GM04503 (cell line): ENCODE measurements around the gene IRX5.

Experiments used
- DNase-seq: peaks from one replicate; pipeline ENCODE4 v3.0.0-alpha.2; 2012; ENCODE audit warnings: low read depth

The IRX5 gene

GRCh38 chr16:54930005-54930868, at the start of gene IRX5:
TSS of gene IRX5 (plus strand) at chr16:54930865. CDS start at chr16:54931199, 334 bp downstream.
- peak; percentile 85 for DNase-seq

- no peak for DNase-seq
These were observed 48.1 kb upstream of the IRX5 start for GRCh38 chr16:54882556-54882955.

GRCh38 chr16:54883358-54883757, 47.3 kb upstream of the IRX5 start:
- no peak for DNase-seq

DNA sequence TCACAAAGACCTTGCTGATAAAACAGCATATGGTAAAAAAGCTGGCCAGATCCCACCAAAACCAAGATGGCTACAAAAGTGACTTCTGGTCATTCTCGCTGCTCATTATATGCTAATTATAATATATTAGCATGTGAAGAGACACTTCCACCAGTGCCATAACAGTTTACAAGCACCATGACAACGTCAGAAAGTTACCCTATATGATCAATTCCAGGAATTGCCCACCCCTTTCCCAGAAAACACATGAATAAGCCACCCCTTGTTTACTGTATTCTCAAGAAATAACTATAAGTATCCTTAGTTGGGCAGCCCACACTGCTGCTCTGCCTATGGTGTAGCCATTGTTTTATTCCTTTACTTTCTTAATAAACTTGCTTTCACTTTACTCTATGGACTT, 44.6 kb upstream of the IRX5 start:
- no peak for DNase-seq

DNA sequence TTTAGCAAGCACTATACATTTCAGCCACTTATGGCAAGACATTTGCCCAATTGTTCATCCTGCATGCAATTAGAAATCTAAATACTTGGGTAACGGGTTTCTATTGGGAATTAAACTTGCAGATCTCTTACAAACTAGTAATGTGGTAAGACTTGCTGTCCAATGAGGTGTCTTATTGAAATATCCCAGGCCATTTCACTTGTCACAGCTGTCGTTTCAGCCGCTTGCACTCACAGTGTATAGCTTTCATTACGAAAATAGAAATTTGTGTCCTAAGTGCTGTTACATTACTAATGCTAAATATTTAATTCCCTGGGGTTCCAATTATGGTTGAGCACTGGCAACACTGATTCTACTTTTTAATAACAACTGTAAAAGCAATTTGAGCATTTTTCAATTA, 40.3 kb upstream of the IRX5 start:
- DNase-seq = no peak

DNA sequence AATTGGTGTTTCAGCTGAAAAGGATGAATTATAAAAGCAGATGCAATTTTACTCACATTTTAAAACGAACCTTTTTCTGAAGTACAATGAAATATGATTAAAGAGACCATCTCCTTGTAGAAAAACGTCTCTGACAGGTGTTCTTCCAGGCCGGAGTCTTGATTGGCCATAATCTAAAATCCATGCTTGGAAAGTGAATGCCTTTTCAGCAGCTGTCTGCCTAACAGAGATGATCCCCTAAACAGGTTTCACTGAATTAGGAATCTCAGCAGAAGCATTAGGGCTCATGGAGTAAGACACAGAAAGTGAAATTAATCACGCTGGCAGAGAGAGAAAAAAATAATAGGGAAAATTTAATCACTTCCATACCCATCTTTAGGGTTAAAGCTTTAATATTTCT, 39.3 kb upstream of the IRX5 start:
- no peak for DNase-seq

- DNase-seq = no peak
These were observed 37.7 kb upstream of the IRX5 start for GRCh38 chr16:54892981-54893380.

DNA sequence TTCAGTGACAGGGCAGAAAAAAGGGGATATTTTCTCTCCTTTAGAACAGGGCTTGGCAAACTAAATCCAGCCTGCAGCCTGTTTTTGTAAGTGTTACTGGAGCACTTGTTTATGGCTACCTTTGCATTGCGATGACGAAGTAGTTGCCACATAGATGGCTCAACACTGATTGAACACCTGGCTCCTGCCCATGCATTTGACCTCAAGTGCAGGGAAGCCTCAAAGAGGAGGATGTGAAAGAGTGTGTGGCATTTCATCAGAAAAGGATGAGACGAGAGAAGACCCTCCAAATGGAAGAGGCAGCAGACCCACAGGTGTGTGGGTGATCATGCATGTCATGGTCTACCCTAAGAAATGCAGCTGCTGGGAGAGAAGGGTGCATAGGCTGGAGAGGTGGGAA, 32.7 kb upstream of the IRX5 start:
- no peak for DNase-seq

DNA sequence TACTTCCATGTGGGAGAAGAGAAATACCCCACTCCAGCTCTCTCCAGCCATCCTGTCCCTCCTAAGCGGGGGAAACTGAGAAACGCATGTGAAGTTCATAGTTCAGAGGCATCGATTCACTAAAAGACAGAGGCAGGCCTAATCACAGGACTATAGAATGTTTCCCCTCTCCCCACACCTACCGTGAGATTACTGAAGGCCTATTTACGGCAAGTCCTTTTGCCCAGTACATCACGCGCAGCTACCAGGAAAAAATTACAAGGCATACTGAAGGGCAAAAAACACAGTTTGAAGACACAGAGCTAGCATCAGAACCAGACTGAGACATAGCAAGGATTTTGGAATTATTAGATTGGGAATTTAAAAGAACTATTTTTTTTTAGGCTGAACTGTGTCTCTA, 29.1 kb upstream of the IRX5 start:
- no peak for DNase-seq

DNA sequence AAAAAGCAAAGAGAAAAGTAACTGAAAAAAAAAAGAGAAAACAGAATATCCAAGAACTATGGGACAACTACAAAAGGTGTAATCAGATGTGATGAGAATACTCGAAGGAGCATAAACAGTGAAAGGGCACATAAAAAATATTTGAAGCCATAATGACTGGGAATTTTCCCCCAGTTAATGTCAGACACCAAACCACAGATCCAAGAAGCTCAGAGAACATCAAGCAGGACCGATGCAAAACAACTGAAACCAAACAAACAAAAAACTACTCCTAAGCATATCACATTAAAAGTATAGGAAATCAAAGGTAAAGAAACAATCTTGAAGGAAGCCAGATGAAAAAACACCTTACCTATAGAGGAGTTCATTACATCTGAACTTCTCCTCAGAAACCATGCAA, 27.6 kb upstream of the IRX5 start:
- no peak for DNase-seq

GRCh38 chr16:54911079-54911478, 19.6 kb upstream of the IRX5 start:
- DNase-seq = no peak

GRCh38 chr16:54912720-54913119, 17.9 kb upstream of the IRX5 start:
- DNase-seq = no peak

DNA sequence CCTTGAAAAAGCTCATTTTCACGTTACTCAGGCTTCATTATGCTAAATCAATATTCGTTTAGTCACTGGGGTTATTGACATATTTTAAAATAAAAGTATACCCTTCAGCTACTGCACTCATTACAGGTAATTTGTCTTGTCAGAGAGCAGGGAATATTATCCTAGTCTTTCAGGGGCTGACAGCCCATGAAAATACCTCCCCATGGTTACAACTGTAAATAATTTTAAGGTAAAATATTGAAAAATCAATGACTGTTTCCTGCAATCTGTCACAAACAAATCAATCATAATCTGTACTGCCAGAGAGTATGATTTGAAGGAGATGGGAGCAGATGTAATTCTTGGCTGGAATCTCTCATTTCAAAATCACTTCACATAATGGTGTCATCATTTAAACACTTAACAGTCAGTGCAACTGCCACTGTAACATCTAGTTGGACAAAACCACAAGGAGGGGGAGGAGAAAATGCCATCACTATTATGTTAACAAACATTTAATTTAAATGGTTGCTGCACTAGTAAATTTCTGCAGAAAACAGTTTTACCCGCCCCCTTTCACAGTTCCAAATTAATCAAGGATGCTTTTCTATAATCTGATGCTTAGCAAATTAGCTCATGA, 9.3 kb upstream of the IRX5 start:
- no peak for DNase-seq

- DNase-seq = no peak
These were observed 7.6 kb upstream of the IRX5 start for GRCh38 chr16:54923055-54923473.

- no peak for DNase-seq
These were observed 6.7 kb upstream of the IRX5 start for GRCh38 chr16:54923988-54924387.

- no peak for DNase-seq
These were observed 4.4 kb upstream of the IRX5 start for GRCh38 chr16:54926166-54926838.

DNA sequence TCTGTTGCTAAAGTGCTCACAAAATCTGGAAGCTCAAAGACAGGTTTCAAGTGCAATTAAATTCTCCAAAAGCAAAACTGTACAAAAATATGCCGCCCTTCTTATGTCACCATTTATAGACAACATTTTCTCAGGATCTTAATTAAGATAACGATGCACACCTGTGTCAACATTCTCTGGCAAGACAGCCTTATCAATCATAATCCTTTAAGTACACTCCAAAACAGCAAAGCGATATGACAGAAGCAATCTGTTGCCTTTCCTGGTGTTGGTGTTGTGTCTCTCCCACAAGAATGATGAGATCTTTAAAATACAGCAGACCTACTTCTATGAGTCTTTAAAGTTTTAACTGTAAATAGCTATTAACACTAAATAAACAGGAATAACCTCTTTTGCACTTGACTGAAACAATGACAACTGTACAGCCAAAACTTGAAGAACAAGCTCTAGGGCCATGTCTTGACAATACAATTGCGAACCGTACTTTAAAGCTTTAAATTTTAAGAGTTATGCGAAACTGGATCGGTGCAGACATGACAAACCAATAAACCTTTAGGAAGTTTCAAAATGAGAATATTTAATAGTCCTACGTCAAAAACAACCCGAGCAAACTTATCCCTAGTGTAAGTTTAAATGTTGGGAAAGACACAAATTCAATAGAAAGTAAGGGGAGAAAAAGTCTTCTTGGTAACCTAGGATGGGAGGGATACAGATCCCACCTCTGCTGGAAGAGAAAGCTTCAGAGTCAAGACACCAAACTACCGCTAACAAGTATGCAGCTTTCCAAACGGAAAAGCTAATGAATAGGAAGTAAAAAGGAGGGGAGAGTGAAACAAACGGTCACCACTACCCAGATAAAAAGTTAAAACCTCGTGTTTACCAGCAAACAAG, 3.3 kb upstream of the IRX5 start:
- no peak for DNase-seq

DNA sequence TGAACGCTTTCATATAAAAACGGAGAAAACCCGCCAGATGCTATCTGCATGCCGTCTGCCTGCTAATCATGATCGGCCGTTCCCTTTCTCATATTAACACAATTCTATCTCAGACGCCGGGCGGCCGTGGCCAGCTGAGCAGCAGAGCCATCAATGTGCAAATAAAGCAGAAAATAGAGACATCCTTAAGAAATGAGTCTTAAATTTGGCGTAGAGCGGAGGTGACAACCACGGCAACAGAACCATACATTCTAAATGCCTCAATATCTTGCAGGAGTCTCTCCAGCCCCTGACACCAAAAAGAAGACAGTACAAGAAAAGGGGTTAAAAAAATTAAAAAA, 2.7 kb upstream of the IRX5 start:
- DNase-seq = no peak

- DNase-seq = no peak
These were observed 2.1 kb upstream of the IRX5 start for GRCh38 chr16:54928411-54929089.

- peak; percentile 94 for DNase-seq
These were observed 1.3 kb upstream of the IRX5 start for GRCh38 chr16:54929090-54930004.

GRCh38 chr16:54930869-54931119, 129 bp downstream of the IRX5 start:
- no peak for DNase-seq
